DOHH2 (cell line): ENCODE measurements around the gene ADAR.

Experiments used
- EZH2phosphoT487 ChIP-seq: fragments of 200-600 bp; sonication (generic); IDR thresholded peaks from 2 replicates; pipeline ENCODE4 v1.6.1; 2017; ENCODE audit warnings: borderline replicate concordance, mild to moderate bottlenecking, antibody characterized with exemption, low read length, moderate library complexity, mixed read lengths
- TF ChIP-seq, protein P1 (sequence below): fragments of 200-600 bp; sonication (generic); IDR thresholded peaks from one replicate; pipeline ENCODE4 v1.5.1; 2014; ENCODE audit warnings: antibody characterized with exemption, mild to moderate bottlenecking, low read depth, low read length; ENCODE audit not compliant: poor library complexity, severe bottlenecking

DNA sequence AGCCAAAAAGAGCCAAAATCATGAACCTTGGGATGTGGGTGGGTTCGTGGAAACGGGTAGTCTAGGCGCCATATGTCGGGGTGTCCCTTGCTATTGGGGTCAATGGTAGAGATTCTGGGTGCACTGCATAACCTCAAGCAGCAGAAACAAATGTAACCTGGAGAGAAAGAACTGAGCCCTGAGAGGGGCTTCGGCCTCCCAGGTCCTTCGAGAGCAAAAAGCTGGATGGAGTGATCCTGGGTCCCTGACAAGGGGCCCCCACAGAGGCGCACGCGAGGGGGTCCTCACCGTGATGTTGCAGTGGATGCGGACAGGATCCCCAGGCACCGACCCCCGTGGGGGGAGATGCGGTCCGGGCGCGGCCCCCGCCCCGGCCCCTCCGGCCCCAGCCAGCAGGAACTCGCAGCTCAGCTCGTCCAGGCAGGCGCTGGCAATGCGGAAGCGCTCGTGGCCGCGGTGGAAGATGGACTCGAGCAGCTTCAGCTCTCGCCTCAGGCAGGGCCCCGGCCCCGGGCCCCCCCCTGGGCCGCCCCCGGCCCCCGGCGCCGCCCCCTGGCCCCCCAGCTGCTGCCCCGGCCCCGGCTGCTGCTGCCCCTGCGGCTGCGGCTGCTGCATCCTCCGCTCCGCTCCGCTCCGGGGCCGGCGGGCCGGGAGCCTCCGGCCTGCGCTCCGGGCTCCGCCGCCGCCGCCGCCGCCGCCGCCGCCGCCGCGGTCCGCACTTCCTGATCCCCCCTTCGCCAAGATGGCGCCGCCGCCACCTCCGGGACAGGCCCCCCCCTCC lies 49.9 kb downstream of the ADAR start, which contains the start of gene UBE2Q1:
- no peak for TF ChIP-seq EZH2phosphoT487
- TF ChIP-seq, protein P1, sequence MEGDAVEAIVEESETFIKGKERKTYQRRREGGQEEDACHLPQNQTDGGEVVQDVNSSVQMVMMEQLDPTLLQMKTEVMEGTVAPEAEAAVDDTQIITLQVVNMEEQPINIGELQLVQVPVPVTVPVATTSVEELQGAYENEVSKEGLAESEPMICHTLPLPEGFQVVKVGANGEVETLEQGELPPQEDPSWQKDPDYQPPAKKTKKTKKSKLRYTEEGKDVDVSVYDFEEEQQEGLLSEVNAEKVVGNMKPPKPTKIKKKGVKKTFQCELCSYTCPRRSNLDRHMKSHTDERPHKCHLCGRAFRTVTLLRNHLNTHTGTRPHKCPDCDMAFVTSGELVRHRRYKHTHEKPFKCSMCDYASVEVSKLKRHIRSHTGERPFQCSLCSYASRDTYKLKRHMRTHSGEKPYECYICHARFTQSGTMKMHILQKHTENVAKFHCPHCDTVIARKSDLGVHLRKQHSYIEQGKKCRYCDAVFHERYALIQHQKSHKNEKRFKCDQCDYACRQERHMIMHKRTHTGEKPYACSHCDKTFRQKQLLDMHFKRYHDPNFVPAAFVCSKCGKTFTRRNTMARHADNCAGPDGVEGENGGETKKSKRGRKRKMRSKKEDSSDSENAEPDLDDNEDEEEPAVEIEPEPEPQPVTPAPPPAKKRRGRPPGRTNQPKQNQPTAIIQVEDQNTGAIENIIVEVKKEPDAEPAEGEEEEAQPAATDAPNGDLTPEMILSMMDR, result no peak
